Endothelial cell of umbilical vein (primary cell): ENCODE results near the gene AUTS2. TPM values are rescaled to one million over a fixed set of nuclear protein-coding genes. Genes with fewer than 3 reads are reported as not detected.

ENCODE experiments used
- BruUV-seq: library from RNA; stranded (reverse); fragments of 400-500 nt; replicated peaks from 2 replicates; lab custom pipeline; 2021; lab: Mats Ljungman, UMichigan
- CTCF ChIA-PET: fragments of 300-600, 350-600 bp; sonication (Branson Sonifier 250); formaldehyde crosslinking; loops from one replicate; lab custom pipeline; 2021; ENCODE audit warnings: antibody characterized with exemption, inconsistent platforms; lab: Charles Lee
- POLR2A ChIA-PET: fragments of 300-600, 350-600 bp; sonication (Branson Sonifier 250); formaldehyde crosslinking; loops from one replicate; lab custom pipeline; 2021; ENCODE audit warnings: antibody characterized with exemption, inconsistent platforms; lab: Charles Lee
- DNase-seq: peaks from one replicate; pipeline ENCODE4 v3.0.0-alpha.2; 2011; ENCODE audit warnings: low read depth, low spot score
- FAIRE-seq: peaks from 2 replicates; lab custom pipeline; 2011; peaks lifted over from hg19 to GRCh38; lab: Jason Lieb, UNC
- H2AFZ ChIP-seq: 2 replicates; pipeline ENCODE4 v1.6.0; 2012; ENCODE audit warnings: low read depth, low read length, control low read depth, inconsistent platforms
- H3K27ac ChIP-seq: 2 replicates; pipeline ENCODE4 v1.5.1; 2011; ENCODE audit warnings: low read depth, mild to moderate bottlenecking, control low read depth, low read length, moderate library complexity; ENCODE audit not compliant: insufficient read depth
- H3K27me3 ChIP-seq, 2 experiments: 2 replicates each; pipeline versions ENCODE4 v1.6.0 to v1.6.1; 2011; ENCODE audit warnings: low read length in 2 of 2, mixed read lengths in 1 of 2; ENCODE audit not compliant: control insufficient read depth in 2 of 2, insufficient read depth in 2 of 2
- H3K36me3 ChIP-seq, 2 experiments: 2 replicates in 1 of 2; 3 replicates in 1 of 2; pipeline ENCODE4 v1.5.1; 2011; ENCODE audit warnings: low read length in 2 of 2, mild to moderate bottlenecking in 1 of 2, moderate library complexity in 1 of 2; ENCODE audit not compliant: control insufficient read depth in 2 of 2, insufficient read depth in 2 of 2; ENCODE audit errors: extremely low read depth in 1 of 2
- H3K4me1 ChIP-seq: 3 replicates; pipeline ENCODE4 v1.5.1; 2011; ENCODE audit warnings: mild to moderate bottlenecking, low read length; ENCODE audit not compliant: control insufficient read depth, insufficient read depth; ENCODE audit errors: extremely low read depth
- H3K4me2 ChIP-seq: 2 replicates; pipeline ENCODE4 v1.6.1; 2011; ENCODE audit warnings: low read length, control low read depth, mixed read lengths; ENCODE audit not compliant: insufficient read depth
- H3K4me3 ChIP-seq, 3 experiments: fragments of 200-600 bp in 1 of 3; sonication (generic), shearing (Covaris generic) in 1 of 3; replicated peaks in 1 of 3; 2 replicates each; pipeline ENCODE4 v1.5.1; 2011 to 2016; ENCODE audit warnings: control low read depth in 3 of 3, low read length in 3 of 3, mild to moderate bottlenecking in 2 of 3, inconsistent platforms in 1 of 3, low read depth in 1 of 3, moderate library complexity in 1 of 3; ENCODE audit not compliant: insufficient read depth in 1 of 3
- H3K79me2 ChIP-seq: 2 replicates; pipeline ENCODE4 v1.6.0; 2012; ENCODE audit warnings: low read length, inconsistent platforms; ENCODE audit not compliant: control insufficient read depth, insufficient read depth
- H3K9ac ChIP-seq: replicated peaks from 2 replicates; pipeline ENCODE3; 2011; ENCODE audit warnings: low read length, control low read depth; ENCODE audit not compliant: insufficient read depth; ENCODE audit errors: extremely low read depth
- H3K9me1 ChIP-seq: replicated peaks from 3 replicates; pipeline ENCODE4 v1.6.0; 2011; ENCODE audit warnings: mild to moderate bottlenecking, low read length; ENCODE audit not compliant: control insufficient read depth, insufficient read depth; ENCODE audit errors: extremely low read depth
- H3K9me3 ChIP-seq: replicated peaks from 2 replicates; pipeline ENCODE4 v1.5.1; 2012; ENCODE audit warnings: low read length, inconsistent platforms; ENCODE audit not compliant: control insufficient read depth, insufficient read depth
- H4K20me1 ChIP-seq: replicated peaks from 2 replicates; pipeline ENCODE3; 2011; ENCODE audit warnings: mild to moderate bottlenecking, low read length; ENCODE audit not compliant: control insufficient read depth, insufficient read depth; ENCODE audit errors: extremely low read depth
- CTCF ChIP-seq, 2 donors: IDR thresholded peaks; 1 replicate in 1 of 2; 2 replicates in 1 of 2; pipeline ENCODE4 v1.5.1; 2011; ENCODE audit warnings: low read length in 2 of 2, mild to moderate bottlenecking in 2 of 2, moderate library complexity in 2 of 2, control low read depth in 1 of 2, inconsistent platforms in 1 of 2, low read depth in 1 of 2; ENCODE audit not compliant: insufficient read depth in 1 of 2; ENCODE audit errors: extremely low read depth in 1 of 2
- EZH2 ChIP-seq: IDR thresholded peaks from 2 replicates; pipeline ENCODE4 v1.6.1; 2012; ENCODE audit warnings: borderline replicate concordance, low read depth, mild to moderate bottlenecking, moderate library complexity, low read length, inconsistent platforms; ENCODE audit not compliant: severe bottlenecking
- FOS ChIP-seq: IDR thresholded peaks from 2 replicates; pipeline ENCODE4 v1.6.1; 2011; ENCODE audit warnings: mild to moderate bottlenecking, low read length, moderate library complexity, borderline replicate concordance; ENCODE audit not compliant: insufficient read depth
- GATA2 ChIP-seq: IDR thresholded peaks from 2 replicates; pipeline ENCODE4 v1.7.0; 2011; ENCODE audit warnings: low read depth, mild to moderate bottlenecking, moderate library complexity, mixed read lengths, low read length; ENCODE audit not compliant: insufficient read length, insufficient read depth
- JUN ChIP-seq: IDR thresholded peaks from 2 replicates; pipeline ENCODE4 v1.6.1; 2011; ENCODE audit warnings: borderline replicate concordance, low read depth; ENCODE audit not compliant: insufficient read length, insufficient read depth
- MAX ChIP-seq: IDR thresholded peaks from 2 replicates; pipeline ENCODE4 v1.6.1; 2011; ENCODE audit not compliant: insufficient read depth, insufficient read length
- MYC ChIP-seq: IDR thresholded peaks from one replicate; pipeline ENCODE4 v1.6.1; 2011; ENCODE audit warnings: mild to moderate bottlenecking, low read depth, low read length
- POLR2A ChIP-seq: IDR thresholded peaks from 2 replicates; pipeline ENCODE4 v1.6.1; 2012; ENCODE audit warnings: low read depth, mild to moderate bottlenecking, control low read depth, low read length
- POLR2AphosphoS5 ChIP-seq: IDR thresholded peaks from 2 replicates; pipeline ENCODE4 v1.6.1; 2012; ENCODE audit warnings: low read depth, mild to moderate bottlenecking, control low read depth, low read length, moderate library complexity; ENCODE audit not compliant: insufficient read depth
- dilution Hi-C: fragments of 300-500 bp; cut with MboI; formaldehyde crosslinking; loops from one replicate; pipeline ENCODE4 v1.15.0; 2019; ENCODE audit warnings: low sequenced_read_pairs; ENCODE audit not compliant: extremely low pct_ligation_motif_present
- intact Hi-C: fragments of 100-400 bp; cut with micrococcal nuclease; formaldehyde crosslinking; loops from one replicate; pipeline ENCODE4 v1.10.0; 2022
- polyA plus RNA-seq, 4 experiments: library from polyadenylated mRNA; depleted of rRNA in 3 of 4; stranded (reverse) in 3 of 4; unstranded in 1 of 4; fragments of >200 nt; gene quantifications; 2 replicates each; pipeline versions ENCODE4 v1.2.1 to v1.2.3, GENCODE V29; 2011 to 2012; ENCODE audit warnings: missing spikeins in 1 of 4
- total RNA-seq: library from RNA; stranded (reverse); gene quantifications from 2 replicates; pipeline ENCODE4 v1.2.3, GENCODE V29; 2021

The AUTS2 gene
- total and polyA plus RNA-seq, 2 donors (not counting 3 experiments of a cell fraction or from before 2014, with no cell fraction given): 0.59 to 8.0 TPM

- no peak for DNase-seq
- H3K9ac ChIP-seq: no peak overlapping the region
- H2AFZ ChIP-seq: no peak overlapping the region
- H3K36me3 ChIP-seq: no peaks in the 10 kb centered on the region
- intact Hi-C loops (no loop called here), dilution Hi-C loops (no loop called here)
- ChIA-PET POLR2A (no interaction called here), CTCF (no interaction called here)
- H4K20me1 ChIP-seq: no peaks in the 10 kb centered on the region
- TF ChIP-seq CTCF (IDR thresholded peaks at IDR 0.05; ENCODE audit: extremely low read depth in 1 of 2, insufficient read depth in 1 of 2, low read depth in 1 of 2, low read length in 2 of 2) (no peak), EZH2 (no peak), POLR2AphosphoS5 (no peak), JUN (no peak), MAX (no peak), GATA2 (no peak), POLR2A (no peak), MYC (no peak), FOS (no peak)
- BruUV-seq: no TSS peak
- H3K27ac ChIP-seq: no peak overlapping the region
- H3K9me1 ChIP-seq: no peaks in the 10 kb centered on the region
- no peaks in the 10 kb centered on the region for H3K27me3 ChIP-seq
- H3K4me1 ChIP-seq: no peaks in the 10 kb centered on the region
- no peak for FAIRE-seq
- H3K9me3 ChIP-seq: peaks cover 4% of the 10 kb centered on the region
- no peak overlapping the region for H3K4me2 ChIP-seq
- H3K4me3 ChIP-seq: no peak overlapping the region
- H3K79me2 ChIP-seq: no peaks in the 10 kb centered on the region
Observed at GRCh38 chr7:70504254-70504653, 906.0 kb downstream of the AUTS2 start.
